SK-N-SH treated with all-trans-retinoic acid at 6 μM for 48 hours (cell line): Measurements from ENCODE around the gene CLTCL1.

ENCODE experiments used
- ATAC-seq: fragments of 200-7000 bp; cut with Tn5 transposase; 3 replicates; pipeline ENCODE4 v1.9.1; 2020; ENCODE audit warnings: mild to moderate bottlenecking, moderate library complexity
- ARNTL ChIP-seq: fragments of 450-650 bp; formaldehyde crosslinking; IDR thresholded peaks from 2 replicates; pipeline ENCODE4 v1.5.0; 2020; ENCODE audit warnings: low read depth, mild to moderate bottlenecking, moderate library complexity, borderline replicate concordance
- BACH2 ChIP-seq: fragments of 250-450 bp; sonication (Bioruptor Pico); IDR thresholded peaks from 2 replicates; pipeline ENCODE4 v1.9.0; 2021; ENCODE audit warnings: mild to moderate bottlenecking, borderline replicate concordance
- CREB5 ChIP-seq: fragments of 250-450 bp; sonication (Bioruptor Pico); IDR thresholded peaks from 2 replicates; pipeline ENCODE4 v1.5.1; 2020; ENCODE audit warnings: low read depth, mild to moderate bottlenecking, moderate library complexity
- CSRNP3 ChIP-seq: fragments of 250-450 bp; sonication (Bioruptor Pico); IDR thresholded peaks from 2 replicates; pipeline ENCODE4 v1.5.1; 2021; ENCODE audit warnings: mild to moderate bottlenecking, moderate library complexity
- ESRRG ChIP-seq: fragments of 250-450 bp; sonication (Bioruptor Pico); IDR thresholded peaks from 2 replicates; pipeline ENCODE4 v1.6.1; 2021; ENCODE audit warnings: mild to moderate bottlenecking
- OSR1 ChIP-seq: fragments of 250-450 bp; sonication (Bioruptor Pico); IDR thresholded peaks from 2 replicates; pipeline ENCODE4 v1.8.0; 2022; ENCODE audit warnings: moderate library complexity, mild to moderate bottlenecking, inconsistent platforms
- PATZ1 ChIP-seq: fragments of 250-450 bp; sonication (Bioruptor Pico); IDR thresholded peaks from 2 replicates; pipeline ENCODE4 v1.8.0; 2020; ENCODE audit warnings: mild to moderate bottlenecking, moderate library complexity, borderline replicate concordance
- POU6F1 ChIP-seq: fragments of 250-450 bp; sonication (Bioruptor Pico); IDR thresholded peaks from 2 replicates; pipeline ENCODE4 v1.8.0; 2021; ENCODE audit warnings: low read depth, mild to moderate bottlenecking, moderate library complexity, borderline replicate concordance
- PPARA ChIP-seq: fragments of 250-450 bp; sonication (Bioruptor Pico); IDR thresholded peaks from 2 replicates; pipeline ENCODE4 v1.5.0; 2020; ENCODE audit warnings: mild to moderate bottlenecking, borderline replicate concordance
- RARB ChIP-seq: fragments of 250-450 bp; sonication (Bioruptor Pico); IDR thresholded peaks from 2 replicates; pipeline ENCODE4 v1.8.0; 2021; ENCODE audit warnings: mild to moderate bottlenecking, moderate library complexity
- TCF4 ChIP-seq: fragments of 250-450 bp; sonication (Bioruptor Pico); IDR thresholded peaks from 2 replicates; pipeline ENCODE4 v1.8.0; 2021; ENCODE audit warnings: mild to moderate bottlenecking, moderate library complexity, borderline replicate concordance
- TOX ChIP-seq: fragments of 250-450 bp; sonication (Bioruptor Pico); IDR thresholded peaks from 2 replicates; pipeline ENCODE4 v1.8.0; 2021; ENCODE audit warnings: mild to moderate bottlenecking, moderate library complexity, borderline replicate concordance
- TSHZ2 ChIP-seq: fragments of 250-450 bp; sonication (Bioruptor Pico); IDR thresholded peaks from 2 replicates; pipeline ENCODE4 v1.5.0; 2020; ENCODE audit warnings: mild to moderate bottlenecking, moderate library complexity
- ZC3H10 ChIP-seq: fragments of 250-450 bp; sonication (Bioruptor Pico); IDR thresholded peaks from 2 replicates; pipeline ENCODE4 v1.5.1; 2021; ENCODE audit warnings: mild to moderate bottlenecking, moderate library complexity
- ZFP3 ChIP-seq: fragments of 250-450 bp; sonication (Bioruptor Pico); IDR thresholded peaks from 2 replicates; pipeline ENCODE4 v1.5.0; 2020; ENCODE audit warnings: mild to moderate bottlenecking, moderate library complexity
- ZNF565 ChIP-seq: fragments of 450-650 bp; formaldehyde crosslinking; conservative IDR thresholded peaks from 2 replicates; pipeline ENCODE4 v1.5.0; 2020; ENCODE audit warnings: low read depth, mild to moderate bottlenecking, moderate library complexity
- ZNF70 ChIP-seq: fragments of 450-650 bp; formaldehyde crosslinking; IDR thresholded peaks from 2 replicates; pipeline ENCODE4 v1.5.0; 2020; ENCODE audit warnings: mild to moderate bottlenecking, moderate library complexity
- ZNF8 ChIP-seq: fragments of 450-650 bp; formaldehyde crosslinking; IDR thresholded peaks from 2 replicates; pipeline ENCODE4 v1.5.0; 2020; ENCODE audit warnings: mild to moderate bottlenecking, moderate library complexity

The CLTCL1 gene

GRCh38 chr22:19207884-19208283 is 83.6 kb downstream of the CLTCL1 start:
- no peak for ATAC-seq
- TF ChIP-seq ZFP3 (no peak), ESRRG (no peak), TCF4 (CRISPR knock-in tag) (no peak), PPARA (CRISPR knock-in tag) (no peak), PATZ1 (CRISPR knock-in tag) (no peak), TSHZ2 (CRISPR knock-in tag) (no peak), CREB5 (CRISPR knock-in tag) (no peak)

GRCh38 chr22:19207401-19207808 is 84.1 kb downstream of the CLTCL1 start:
- no peak for ATAC-seq
- TF ChIP-seq CSRNP3 = no peak
- no peak for TF ChIP-seq TCF4 (CRISPR knock-in tag)
- no peak for TF ChIP-seq RARB (CRISPR knock-in tag)
- no peak for TF ChIP-seq PPARA (CRISPR knock-in tag)
- no peak for TF ChIP-seq ZFP3
- no peak for TF ChIP-seq ZC3H10
- TF ChIP-seq PATZ1 (CRISPR knock-in tag) = no peak
- TF ChIP-seq OSR1 (CRISPR knock-in tag) = no peak
- no peak for TF ChIP-seq POU6F1 (CRISPR knock-in tag)
- no peak for TF ChIP-seq TOX (CRISPR knock-in tag)
- TF ChIP-seq ZNF8 (CRISPR knock-in tag) = no peak
- TF ChIP-seq ZNF70 (CRISPR knock-in tag) = no peak
- TF ChIP-seq CREB5 (CRISPR knock-in tag) = no peak
- no peak for TF ChIP-seq TSHZ2 (CRISPR knock-in tag)
- TF ChIP-seq ZNF565 = no peak
- TF ChIP-seq BACH2 (CRISPR knock-in tag) = no peak
- no peak for TF ChIP-seq ARNTL (CRISPR knock-in tag)
- TF ChIP-seq, all 23 proteins: peak for 0
